Esophagus muscularis mucosa (tissue), 2 donors: ENCODE results near the gene ZNRF2.

ENCODE experiments used
- POLR2A ChIP-seq: fragments of 450-650 bp; IDR thresholded peaks from one replicate; pipeline ENCODE4 v1.6.1; 2017; ENCODE audit warnings: antibody characterized with exemption, moderate library complexity, mild to moderate bottlenecking, low read depth
- POLR2AphosphoS5 ChIP-seq, 2 donors: sonication (generic); formaldehyde crosslinking; IDR thresholded peaks; one replicate each; pipeline ENCODE4 v1.6.1; 2017; ENCODE audit warnings: antibody characterized with exemption in 2 of 2

DNA sequence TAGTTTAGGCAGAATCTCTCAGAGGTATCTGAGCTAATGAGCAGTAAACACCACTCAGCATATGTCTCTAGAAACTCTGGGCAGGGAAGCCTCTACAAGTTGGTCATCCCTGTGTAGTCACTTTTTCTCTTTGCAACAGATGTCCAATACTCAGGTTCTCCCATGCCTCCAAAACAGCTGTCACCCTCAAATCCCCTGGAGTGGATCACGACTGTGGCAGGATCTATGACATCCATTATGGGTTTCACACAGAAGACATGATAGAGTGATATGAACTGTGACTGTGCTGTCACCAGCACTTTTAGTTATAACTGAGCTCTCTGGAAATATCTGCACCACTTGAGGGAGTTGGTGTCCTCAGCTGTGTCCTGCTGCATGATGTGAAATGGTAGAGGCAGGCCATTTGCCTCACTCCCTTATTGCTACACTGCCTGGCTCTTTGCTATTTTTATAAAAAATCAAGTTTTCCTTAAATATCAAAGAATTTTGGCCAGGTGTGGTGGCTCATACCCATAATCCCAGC, 24.1 kb upstream of the ZNRF2 start:
- TF ChIP-seq POLR2AphosphoS5 (IDR thresholded peaks at IDR 0.05) (no peak), POLR2A (no peak)
